ENCODE data around the gene CCDC3.
"Not testable (repeated sequence)": the region's sequence is repeated elsewhere in the genome, so short reads cannot be mapped to it uniquely, and the experiment has no call there.

CCDC3 gene

DNA sequence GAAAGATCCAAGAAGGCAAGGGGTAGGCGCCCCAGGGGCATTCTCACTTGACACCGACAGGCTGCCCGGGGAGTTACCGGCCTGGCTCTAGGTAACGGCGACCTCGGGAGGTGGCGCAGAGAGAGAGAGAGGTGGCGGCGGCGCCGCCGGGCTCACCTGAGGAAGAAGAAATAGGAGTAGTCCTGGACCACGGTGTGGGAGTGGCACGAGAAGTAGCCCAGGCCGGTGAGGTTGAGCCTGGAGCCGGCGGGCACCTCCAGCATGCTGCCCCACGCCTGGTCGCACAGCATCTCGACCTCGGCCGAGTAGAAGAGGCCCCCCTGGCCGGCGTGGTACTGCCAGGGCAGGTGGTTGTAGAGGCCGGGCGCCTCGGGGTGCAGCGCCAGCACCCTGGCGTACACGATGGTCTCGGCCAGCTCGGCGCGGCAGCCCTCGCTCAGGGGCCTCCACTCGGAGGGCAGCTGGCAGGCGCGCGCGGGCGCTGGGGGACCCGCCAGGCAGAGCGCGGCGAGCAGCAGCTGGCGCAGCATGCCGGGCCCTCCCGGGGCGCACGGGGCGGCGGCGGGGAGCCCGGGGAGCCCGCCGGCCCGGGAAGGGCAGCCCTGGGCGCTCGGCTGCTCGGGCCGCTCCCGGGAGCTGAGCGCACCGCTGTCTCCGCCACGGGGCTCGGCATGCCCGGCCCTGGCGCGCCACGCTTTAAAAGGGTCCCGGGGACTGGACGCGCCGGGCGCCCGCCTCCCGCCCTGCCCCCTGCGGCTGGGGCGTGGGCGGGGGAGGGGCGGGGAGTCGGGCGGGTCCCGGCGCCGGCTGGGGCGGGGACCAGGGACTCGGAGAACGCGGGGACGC, at the start of gene CCDC3:
TSS of gene CCDC3 (minus strand) at position 673 of the 846 bp plus-strand sequence. CDS start at position 530, 143 bp downstream.
- peak; percentile 25 for DNase-seq (ENCODE audit: low spot score)

DNA sequence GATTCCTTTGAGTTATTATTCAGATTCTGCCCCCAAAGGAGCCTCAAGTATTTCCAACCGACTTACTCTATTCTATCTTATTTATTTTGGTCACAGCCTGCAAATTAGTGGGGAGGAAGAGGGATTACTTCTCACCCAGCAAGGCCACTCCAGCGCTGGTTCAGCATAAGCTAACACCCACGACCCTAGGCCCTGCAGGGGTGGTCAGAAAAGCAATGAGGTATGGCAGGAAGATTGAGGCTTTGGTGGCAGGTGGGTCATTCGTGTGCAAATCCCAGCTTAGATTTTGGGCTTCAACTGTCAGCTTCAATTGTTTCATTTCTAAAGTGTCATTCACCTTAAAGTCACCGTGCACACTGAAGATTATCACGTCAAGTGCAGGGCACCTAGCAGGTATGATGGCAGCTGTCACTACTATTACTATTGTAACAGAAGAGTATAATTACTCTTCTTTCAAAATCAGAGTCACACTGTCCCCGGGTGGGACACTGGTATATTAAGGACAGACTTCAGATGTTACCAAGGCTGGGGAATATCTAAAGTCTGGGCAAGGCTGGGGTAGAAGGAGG, 49.7 kb upstream of the CCDC3 start:
- no peak for DNase-seq (ENCODE audit: low spot score)

DNA sequence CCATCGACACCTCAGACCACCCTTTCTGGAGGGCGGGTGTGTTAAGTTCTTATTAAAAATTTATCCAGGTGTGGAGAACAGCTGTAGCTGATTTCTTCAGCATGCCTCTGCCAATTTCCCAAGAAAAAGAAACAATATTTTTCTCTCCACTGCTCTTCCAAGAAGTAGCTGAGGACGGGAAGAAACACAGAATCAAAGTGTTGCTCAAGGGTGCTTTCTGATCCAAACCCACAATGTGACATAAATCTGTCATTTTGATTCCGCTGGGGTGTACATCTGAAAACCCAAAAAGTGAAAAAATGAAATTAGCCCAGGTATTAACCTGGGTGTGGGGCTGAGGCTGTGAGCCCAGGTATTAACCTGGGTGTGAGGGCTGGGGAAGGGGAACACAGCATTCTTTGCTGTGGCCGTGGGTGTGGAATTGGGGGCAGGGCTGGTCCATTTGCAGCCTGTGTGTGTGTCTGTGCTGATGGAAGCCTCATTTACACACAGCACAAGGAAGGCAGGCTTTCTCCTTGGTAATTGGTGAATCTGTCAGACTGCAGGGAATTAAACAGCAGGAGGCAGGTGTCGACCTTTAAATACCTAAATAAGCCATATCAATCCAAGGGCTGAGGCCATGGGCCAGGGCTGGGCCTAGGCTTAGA, 48.4 kb upstream of the CCDC3 start:
- DNase-seq (ENCODE audit: low spot score): no peak

DNA sequence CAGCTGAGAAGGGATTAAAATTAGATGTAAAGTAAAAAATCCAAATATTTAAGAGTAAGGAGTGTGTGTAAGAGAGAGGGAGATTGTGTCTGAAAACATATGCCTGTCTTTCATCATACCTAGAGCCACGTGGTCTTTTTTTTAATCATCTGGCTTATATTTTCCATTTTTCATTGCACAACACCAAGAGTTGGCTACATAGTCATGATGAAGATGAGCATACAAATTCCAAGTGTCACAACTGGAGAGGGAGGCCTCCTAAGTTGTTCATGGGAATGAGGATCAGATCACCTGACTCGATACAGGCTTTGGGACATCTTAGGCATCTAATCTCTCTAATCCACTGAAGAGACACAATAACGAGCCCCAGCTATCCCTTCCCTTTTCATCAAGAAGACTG, 47.2 kb upstream of the CCDC3 start:
- no peak for DNase-seq (ENCODE audit: low spot score)

DNA sequence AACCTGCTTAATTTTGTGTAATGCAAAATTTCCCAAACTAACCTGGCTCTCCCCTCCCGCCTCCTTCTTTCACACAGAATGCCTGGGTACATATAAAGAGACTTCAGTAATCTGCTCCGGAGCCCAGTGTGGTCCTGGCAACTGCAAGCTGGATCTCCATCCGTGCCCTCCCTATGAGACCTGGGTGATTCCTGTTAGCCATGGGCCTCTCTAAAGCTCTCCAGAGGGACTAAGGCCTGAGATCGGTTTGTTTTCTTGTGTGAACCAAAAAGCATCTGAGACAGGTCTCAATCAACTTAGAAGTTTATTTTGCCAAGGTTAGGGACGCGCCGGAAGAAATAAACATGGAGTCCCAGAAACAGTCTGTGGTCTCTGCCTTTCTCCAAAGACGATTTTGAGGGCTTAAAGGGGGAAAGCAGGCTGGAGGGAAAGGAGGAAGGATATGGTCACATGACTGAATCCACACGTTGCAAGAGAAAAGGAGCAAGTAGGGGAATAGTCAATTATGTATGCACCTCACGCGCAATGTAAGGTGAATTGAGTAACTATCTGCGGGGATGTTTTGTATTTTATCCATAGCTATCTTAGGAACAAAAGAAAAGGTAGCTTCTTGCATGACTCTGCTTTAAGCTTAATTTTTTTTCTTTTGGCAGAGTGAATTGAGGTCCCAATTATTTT, 46.2 kb upstream of the CCDC3 start:
- no peak for DNase-seq (ENCODE audit: low spot score)

DNA sequence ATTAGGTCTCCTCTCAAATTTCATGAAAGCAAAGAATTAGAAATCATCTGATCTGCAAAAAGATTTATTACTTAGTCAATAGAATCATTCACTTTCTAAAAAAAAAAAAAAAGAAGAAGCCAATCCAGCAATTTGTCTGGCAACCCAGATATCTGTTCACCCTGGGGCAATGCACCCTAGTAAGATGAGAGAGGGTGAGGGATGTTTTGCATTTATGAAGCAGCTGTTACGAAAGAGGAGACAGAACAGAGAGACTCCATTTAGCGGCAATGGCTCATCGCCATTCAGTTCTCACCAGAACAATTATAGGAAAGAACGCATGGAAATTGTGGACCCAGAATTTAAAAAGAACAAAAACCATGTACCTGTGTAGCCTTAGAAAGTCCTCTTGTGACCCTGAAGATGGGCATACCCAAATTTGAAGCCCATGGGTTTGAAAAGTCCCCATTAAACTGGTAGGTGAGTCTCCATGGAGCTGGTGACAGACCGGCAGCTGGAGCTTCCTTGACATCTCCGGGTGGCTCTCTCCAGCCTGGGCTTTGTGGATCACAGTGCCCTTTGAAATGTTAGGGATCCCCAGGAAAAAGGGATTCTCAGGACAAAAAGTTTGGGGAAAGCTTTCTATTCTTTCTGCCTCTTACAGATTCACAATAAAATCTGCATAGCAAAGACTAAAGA, 45.5 kb upstream of the CCDC3 start:
- DNase-seq (ENCODE audit: low spot score): no peak

DNA sequence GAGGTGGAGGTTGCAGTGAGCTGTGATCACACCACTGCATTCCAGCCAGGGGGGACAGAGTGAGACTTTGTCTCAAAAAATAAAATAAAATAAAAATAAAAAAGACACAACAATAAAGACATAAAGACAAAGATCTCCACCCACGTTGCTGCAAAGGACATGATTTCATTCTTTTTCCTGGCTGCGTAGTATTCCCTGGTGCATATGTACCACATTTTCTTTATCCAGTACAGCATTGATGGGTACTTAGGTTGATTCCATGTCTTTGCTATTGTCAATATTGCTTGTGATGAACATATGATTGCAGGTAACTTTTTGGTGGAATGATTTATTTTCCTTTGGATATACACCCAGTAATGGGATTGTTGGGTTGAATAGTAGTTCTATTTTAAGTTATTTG, 42.0 kb upstream of the CCDC3 start:
- DNase-seq (ENCODE audit: low spot score): no peak

DNA sequence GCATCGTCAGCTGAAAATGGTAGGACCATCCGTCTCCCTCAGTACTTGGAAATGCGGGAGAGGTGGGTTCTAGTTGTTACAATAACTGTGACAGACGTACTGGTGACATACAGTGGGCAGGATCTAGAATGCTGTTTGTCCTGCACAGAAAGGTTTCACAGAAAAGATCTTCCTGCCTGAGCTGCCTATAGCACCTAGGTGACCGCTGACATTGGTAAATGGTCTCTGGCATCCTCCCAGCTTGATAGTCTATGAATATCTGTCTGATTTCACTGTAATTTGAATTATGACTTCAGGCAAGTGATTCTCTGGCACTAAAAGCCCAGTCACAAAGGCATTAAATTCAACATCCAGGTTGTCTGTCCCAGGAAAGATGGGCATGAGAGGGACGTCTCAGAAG, 38.2 kb upstream of the CCDC3 start:
- DNase-seq (ENCODE audit: low spot score): no peak

DNA sequence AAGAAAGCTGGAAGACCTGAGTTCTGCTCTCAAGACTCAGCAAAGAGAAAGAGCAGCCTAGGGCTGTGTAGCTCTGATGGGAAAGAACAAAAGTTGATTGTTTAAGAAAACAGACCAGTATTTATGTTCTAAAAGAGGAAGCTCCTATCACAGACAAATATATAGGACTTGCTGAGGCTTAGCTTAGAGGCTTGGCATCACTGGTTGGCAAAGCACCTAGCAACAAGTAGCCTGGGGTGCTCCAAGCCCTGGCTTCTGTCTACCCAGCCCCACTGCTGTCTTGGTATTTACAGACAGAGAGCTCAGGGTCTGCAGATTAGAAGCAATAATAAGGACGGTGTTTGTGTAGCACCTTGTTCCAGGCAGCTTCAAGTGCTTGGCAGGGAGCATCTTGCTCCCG, 36.9 kb upstream of the CCDC3 start:
- no peak for DNase-seq (ENCODE audit: low spot score)

DNA sequence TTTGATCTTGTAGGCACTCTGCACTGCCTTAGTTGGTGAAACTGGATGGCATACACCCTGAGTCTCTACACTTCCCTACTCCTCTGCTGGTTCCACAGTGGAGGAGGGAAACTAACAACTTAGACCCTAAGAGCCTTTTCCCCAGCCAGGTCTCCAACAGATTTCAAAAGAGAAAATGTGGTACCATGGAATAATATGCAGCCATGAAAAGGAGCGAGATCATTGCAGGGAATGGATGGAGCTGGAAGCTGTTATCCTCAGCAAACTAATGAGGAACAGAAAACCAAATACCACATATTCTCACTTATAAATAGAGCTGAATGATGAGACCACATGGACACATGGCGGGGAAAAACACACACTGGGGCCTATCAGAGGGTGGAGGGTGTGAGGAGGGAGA, 36.3 kb upstream of the CCDC3 start:
- DNase-seq (ENCODE audit: low spot score): no peak

DNA sequence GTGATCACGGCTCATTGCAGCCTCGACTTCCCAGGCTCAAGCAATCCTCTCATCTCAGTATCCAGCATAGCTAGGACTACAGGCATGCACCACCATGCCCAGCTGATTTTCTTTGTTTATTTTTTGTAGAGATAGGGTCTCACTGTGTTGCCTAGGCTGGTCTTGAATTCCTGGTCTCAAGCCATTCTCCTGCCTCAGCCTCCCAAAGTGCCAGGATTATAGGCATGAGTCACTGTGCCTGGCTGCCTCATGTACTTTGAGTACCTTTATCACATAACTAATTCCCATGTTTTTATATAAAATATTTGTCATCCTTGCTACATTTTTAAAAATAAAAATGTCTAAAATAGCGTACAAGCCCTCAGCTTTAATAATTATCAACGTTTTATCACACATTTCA, 35.3 kb upstream of the CCDC3 start:
- no peak for DNase-seq (ENCODE audit: low spot score)

DNA sequence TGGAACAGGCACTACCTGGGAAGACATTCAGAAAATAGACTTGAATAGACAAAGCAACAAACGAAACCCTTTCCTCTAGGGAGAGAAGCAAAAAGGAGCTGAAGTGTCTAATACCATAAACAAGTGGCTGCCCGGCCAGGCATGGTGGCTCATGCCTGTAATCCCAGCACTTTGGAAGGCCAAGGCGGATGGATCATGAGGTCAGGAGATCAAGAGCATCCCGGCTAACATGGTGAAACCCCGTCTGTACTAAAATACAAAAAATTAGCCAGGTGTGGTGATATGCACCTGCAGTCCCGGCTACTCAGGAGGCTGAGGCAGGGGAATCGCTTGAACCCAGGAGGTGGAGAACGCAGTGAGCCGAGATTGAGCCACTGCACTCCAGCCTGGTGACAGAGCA, 34.2 kb upstream of the CCDC3 start:
- not testable (repeated sequence) for DNase-seq (ENCODE audit: low spot score)

DNA sequence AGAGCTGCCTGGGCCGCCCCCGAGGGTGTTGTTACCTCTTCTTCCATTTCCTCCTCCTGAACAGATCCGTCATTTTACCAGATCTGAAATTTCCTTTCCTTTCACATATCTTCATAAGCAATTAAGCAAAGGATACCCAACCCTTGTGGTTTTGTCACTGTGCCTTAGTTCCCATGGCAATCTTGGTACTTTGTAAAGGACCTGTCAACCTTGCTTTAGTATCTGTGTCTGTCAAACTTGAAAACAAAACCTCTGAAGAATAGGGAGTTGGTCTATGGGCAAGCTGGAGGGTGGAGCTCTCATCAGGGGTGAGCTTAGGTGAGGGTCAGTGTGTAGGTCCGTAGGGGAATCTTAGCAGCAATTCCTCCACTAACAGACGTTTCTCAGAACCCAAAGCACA, 25.4 kb upstream of the CCDC3 start:
- DNase-seq (ENCODE audit: low spot score): no peak

DNA sequence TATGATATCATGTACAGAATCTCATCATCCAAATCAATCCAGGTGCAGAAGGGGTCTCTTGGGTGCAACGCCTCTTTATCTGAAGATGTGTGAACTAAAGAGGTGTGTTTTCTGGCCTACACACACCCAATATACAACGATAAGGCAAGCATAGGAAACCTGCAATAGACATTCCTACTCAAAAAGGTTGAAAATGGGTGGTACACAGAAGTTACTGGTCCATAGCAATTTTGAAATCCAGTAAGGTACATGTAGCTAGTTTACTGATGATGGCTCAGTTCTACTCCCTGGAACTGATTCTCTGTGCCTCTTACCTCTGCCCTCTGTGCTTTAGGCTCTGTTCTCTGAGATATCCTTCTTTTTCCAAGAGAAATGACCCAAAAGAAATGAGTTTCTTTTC, 22.2 kb upstream of the CCDC3 start:
- no peak for DNase-seq (ENCODE audit: low spot score)

DNA sequence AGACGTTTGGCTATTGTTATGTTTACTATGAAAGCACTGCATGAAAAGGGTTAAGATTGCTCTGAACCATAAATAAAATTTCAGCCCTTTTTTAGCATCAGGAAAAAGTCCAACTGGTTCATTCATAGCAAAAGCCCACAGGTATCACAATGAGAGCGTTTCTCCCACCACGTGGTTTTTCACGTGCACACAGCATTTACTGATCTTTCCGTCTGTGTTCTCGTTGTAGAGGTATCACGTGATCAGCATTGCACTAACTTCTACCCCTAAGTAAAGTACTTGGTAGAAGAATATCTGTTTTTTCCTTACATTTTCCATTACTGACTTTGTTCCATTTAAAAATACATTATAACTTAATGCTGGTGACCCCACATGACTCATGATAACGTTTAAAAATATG, 17.8 kb upstream of the CCDC3 start:
- DNase-seq (ENCODE audit: low spot score): no peak

DNA sequence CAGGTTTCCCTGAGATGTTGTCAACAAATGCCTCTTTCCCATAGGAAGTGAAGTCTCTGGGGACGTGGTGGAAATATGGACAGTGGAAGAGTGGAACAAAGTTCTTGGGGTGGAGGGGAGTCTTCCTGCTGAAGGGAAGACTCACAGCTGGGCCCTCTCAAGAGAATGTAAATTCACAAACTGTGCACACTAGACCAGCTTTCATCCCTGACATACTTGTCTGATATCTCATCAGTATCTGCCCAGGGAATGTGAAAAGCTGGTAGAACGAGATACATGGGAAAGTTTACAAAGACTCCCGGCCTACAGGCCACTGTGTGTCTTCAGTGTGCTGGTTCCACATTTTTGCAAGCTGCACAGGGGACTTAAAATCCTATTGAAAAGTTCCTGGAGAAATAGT, 16.7 kb upstream of the CCDC3 start:
- no peak for DNase-seq (ENCODE audit: low spot score)

DNA sequence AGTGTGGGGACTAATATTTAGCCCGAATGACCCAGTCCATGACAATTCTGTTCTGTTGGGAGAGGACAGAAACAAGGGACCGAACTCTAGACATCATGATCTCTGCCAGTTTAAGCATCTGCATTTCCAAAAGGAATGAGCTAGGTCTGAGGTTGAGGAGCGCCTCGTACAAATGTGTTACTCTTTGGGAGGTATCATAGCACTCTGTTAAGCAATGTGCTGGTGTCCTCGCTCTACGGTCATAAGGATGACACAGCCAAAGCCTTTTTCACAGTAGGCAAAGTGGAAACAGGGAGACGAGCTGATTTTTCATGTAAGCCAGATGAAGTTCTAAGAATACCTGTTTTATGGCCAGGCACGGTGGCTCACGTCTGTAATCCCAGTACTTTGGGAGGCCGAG, 15.4 kb upstream of the CCDC3 start:
- no peak for DNase-seq (ENCODE audit: low spot score)

DNA sequence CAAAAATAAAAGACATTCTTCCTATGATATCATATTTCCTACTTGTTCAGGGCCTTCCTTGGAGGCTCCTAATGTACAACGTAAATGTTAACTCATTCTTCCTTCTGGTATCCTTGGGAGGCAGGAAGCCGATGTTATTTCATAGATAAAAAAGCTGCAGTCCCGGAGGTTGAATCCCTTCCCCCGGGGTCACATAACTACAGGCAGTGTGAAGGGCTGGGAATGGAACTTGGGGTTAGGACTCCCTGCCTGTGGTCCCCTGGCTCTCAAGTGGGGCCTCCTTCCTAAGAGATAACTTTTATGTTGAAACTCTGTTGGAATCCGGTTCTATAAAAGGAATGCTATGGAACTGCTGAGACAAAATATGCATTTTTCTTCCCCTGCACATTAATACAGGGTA, 14.9 kb upstream of the CCDC3 start:
- DNase-seq (ENCODE audit: low spot score): no peak

DNA sequence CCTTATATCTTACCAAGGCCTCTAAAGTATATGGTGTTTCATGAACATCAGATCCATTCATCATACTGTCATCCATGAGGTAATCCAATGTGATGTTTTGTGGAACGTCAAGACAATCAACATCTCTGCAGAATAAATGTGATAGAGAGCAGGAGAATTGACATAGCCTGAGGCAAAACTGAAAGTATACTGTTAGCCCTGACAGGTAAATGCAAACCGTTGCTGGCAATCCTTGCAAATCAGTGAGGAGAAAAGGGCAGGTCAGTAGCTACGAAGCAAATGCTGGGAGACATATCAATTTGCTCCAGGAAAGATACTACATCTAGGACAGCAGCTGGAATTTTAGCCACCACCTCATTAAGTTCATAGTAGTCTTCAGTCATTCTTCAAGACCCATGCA, 4.5 kb upstream of the CCDC3 start:
- DNase-seq (ENCODE audit: low spot score): no peak

DNA sequence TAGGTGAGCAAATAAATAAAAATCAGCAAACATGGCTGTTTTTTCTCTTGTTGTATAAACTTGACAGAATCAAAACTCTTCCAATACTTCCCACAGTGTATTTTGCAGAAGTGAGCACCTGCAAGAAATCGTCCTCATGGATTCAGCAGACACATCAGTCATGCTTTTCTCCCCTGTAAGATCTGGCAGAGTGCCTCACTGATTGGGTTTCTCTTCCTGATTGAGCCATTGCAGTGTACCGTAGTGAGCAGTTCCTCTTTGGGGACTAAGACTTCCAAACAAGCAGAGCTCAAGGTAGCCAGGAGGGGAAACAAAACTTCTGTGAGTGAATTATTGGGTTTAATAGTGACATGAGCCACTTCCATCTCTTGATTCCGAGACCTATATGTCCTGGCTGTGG, 2.2 kb upstream of the CCDC3 start:
- DNase-seq (ENCODE audit: low spot score): no peak

DNA sequence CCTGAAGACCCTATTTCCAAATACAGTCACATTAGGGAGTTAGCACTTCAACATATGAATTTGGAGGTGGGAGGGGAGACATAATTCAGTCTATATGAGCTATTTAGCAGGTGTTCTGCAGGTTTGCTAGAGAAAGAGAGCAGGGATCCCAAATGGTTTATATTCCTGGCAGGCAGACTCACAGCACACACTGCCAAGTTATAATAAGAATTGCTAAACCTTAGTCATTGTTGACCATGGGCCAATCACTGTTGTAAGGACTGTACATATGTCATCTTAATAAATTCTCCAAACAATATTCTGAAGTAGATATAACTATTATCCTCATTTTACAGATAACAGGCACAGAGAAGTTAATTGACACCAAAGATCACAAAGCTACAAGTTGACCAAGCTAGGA, 1.5 kb upstream of the CCDC3 start:
- no peak for DNase-seq (ENCODE audit: low spot score)

DNA sequence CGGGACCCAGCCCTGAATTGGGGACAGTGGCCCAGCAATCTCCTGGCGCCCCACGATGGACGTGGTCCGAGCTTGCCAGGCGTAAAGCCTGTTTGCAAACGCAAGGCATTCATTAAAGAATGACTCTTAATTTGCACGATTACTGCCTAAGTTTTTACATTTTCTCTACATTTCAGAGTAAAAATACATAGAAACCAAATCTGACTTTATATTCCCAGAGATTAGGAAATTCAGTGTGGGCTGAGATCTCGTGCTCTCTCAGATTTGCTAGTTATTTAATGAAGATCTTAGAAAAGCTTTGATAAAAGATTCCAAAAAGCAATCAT, 337 bp upstream of the CCDC3 start:
- no peak for DNase-seq (ENCODE audit: low spot score)

DNA sequence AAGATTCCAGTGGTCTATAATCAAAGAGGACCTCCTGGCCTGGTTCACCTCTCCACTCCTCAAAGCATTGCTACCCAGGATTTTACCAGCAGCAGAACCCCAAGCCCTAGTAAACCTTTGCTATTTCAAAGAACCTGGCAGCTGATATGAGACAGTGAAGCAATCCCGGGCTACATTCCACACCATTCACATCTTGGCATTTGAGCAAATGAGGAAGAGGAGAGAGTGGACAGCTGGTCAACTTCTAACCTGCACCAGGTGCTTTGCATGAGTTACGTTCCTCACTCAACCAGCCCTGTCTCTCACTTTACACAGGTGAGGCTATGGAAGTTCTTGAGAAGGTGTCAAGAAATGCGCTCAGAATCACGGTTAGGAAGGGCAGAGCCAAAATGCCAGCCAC, 1.1 kb downstream of the CCDC3 start:
- DNase-seq (ENCODE audit: low spot score): no peak
